SK-N-SH (cell line): ENCODE results near the gene MBP.

ENCODE experiments used
- EP300 ChIP-seq, 2 experiments: IDR thresholded peaks; 2 replicates each; pipeline versions ENCODE4 v1.4.0 to v1.6.1; 2012; ENCODE audit warnings: borderline replicate concordance in 1 of 2, low read depth in 1 of 2, low read length in 1 of 2
- EZH2phosphoT487 ChIP-seq: fragments of 200-600 bp; sonication (generic); IDR thresholded peaks from 2 replicates; pipeline ENCODE4 v1.6.1; 2017; ENCODE audit warnings: low read depth, mixed run types, mild to moderate bottlenecking, antibody characterized with exemption, moderate library complexity, borderline replicate concordance
- FOXJ3 ChIP-seq: sonication (generic); formaldehyde crosslinking; IDR thresholded peaks from 2 replicates; pipeline ENCODE4 v1.5.1; 2020; ENCODE audit warnings: mild to moderate bottlenecking, missing genetic modification reagents
- GABPA ChIP-seq: IDR thresholded peaks from 2 replicates; pipeline ENCODE4 v1.4.0; 2012; ENCODE audit warnings: low read depth, mild to moderate bottlenecking
- GATA2 ChIP-seq: sonication (generic); formaldehyde crosslinking; IDR thresholded peaks from 2 replicates; pipeline ENCODE4 v1.5.0; 2020; ENCODE audit warnings: mild to moderate bottlenecking, missing genetic modification reagents
- MEF2A ChIP-seq: IDR thresholded peaks from 2 replicates; pipeline ENCODE4 v1.4.0; 2012; ENCODE audit warnings: low read depth, borderline replicate concordance
- NFIC ChIP-seq: IDR thresholded peaks from 2 replicates; pipeline ENCODE4 v1.4.0; 2012; ENCODE audit warnings: borderline replicate concordance
- NRF1 ChIP-seq: IDR thresholded peaks from 2 replicates; pipeline ENCODE4 v1.6.1; 2012; ENCODE audit warnings: low read depth, mild to moderate bottlenecking, low read length
- POLR2AphosphoS5 ChIP-seq: IDR thresholded peaks from 2 replicates; pipeline ENCODE4 v1.6.1; 2012; ENCODE audit warnings: low read depth, low read length
- RFX5 ChIP-seq: IDR thresholded peaks from 2 replicates; pipeline ENCODE4 v1.6.1; 2012; ENCODE audit warnings: mild to moderate bottlenecking, improper control_type of control experiment, low read length
- TEAD4 ChIP-seq: IDR thresholded peaks from 2 replicates; pipeline ENCODE4 v1.4.0; 2012; ENCODE audit warnings: mild to moderate bottlenecking, borderline replicate concordance; ENCODE audit not compliant: insufficient read depth
- TF ChIP-seq, protein P1 (sequence below): fragments of 200-600 bp; sonication (generic); IDR thresholded peaks from 2 replicates; pipeline ENCODE4 v1.6.1; 2017; ENCODE audit warnings: antibody characterized with exemption, mild to moderate bottlenecking, moderate library complexity
- TF ChIP-seq, protein P2 (sequence below): IDR thresholded peaks from 2 replicates; pipeline ENCODE4 v1.4.0; 2012; ENCODE audit warnings: low read depth, borderline replicate concordance

DNA sequence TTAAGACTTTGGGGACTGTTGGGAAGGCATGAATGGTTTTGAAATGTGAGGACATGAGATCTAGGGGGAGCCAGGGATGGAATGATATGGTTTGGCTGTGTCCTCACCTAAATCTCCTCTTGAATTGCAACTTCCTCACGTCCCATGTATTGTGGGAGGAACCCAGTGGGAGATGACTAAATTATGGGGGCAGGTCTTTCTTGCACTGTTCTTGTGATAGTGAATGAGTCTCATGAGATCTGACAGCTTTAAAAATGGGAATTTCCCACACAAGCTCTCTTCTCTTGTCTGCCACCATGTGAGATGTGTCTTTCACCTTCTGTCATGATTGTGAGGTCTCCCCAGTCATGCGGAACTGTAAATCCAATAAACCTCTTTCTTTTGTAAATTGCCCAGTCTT, 11.5 kb upstream of the MBP start:
- no peak for TF ChIP-seq RFX5
- TF ChIP-seq NRF1, result no peak
- no peak for TF ChIP-seq EZH2phosphoT487
- no peak for TF ChIP-seq POLR2AphosphoS5
- TF ChIP-seq, protein P1, sequence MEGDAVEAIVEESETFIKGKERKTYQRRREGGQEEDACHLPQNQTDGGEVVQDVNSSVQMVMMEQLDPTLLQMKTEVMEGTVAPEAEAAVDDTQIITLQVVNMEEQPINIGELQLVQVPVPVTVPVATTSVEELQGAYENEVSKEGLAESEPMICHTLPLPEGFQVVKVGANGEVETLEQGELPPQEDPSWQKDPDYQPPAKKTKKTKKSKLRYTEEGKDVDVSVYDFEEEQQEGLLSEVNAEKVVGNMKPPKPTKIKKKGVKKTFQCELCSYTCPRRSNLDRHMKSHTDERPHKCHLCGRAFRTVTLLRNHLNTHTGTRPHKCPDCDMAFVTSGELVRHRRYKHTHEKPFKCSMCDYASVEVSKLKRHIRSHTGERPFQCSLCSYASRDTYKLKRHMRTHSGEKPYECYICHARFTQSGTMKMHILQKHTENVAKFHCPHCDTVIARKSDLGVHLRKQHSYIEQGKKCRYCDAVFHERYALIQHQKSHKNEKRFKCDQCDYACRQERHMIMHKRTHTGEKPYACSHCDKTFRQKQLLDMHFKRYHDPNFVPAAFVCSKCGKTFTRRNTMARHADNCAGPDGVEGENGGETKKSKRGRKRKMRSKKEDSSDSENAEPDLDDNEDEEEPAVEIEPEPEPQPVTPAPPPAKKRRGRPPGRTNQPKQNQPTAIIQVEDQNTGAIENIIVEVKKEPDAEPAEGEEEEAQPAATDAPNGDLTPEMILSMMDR, result no peak
- no peak for TF ChIP-seq GATA2 (CRISPR knock-in tag)
- TF ChIP-seq FOXJ3 (CRISPR knock-in tag), result no peak
- TF ChIP-seq EP300 (IDR thresholded peaks at IDR 0.05; ENCODE audit: borderline replicate concordance in 1 of 2, low read depth in 1 of 2, low read length in 1 of 2), result no peak
- TF ChIP-seq GABPA, result no peak
- TF ChIP-seq, protein P2, sequence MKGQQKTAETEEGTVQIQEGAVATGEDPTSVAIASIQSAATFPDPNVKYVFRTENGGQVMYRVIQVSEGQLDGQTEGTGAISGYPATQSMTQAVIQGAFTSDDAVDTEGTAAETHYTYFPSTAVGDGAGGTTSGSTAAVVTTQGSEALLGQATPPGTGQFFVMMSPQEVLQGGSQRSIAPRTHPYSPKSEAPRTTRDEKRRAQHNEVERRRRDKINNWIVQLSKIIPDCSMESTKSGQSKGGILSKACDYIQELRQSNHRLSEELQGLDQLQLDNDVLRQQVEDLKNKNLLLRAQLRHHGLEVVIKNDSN, result no peak
- no peak for TF ChIP-seq MEF2A
- TF ChIP-seq NFIC, result no peak
- no peak for TF ChIP-seq TEAD4
